Mesodermal cell (in vitro differentiated cells): ENCODE measurements around the gene HABP4.

Source experiments
- H3K27ac ChIP-seq: 2 replicates; pipeline ENCODE4 v1.7.0; 2013; ENCODE audit warnings: mild to moderate bottlenecking, low read depth, low read length, moderate library complexity; ENCODE audit not compliant: severe bottlenecking
- H3K36me3 ChIP-seq: 2 replicates; pipeline ENCODE4 v1.7.1; 2013; ENCODE audit warnings: mild to moderate bottlenecking, low read length, moderate library complexity; ENCODE audit not compliant: control insufficient read depth, insufficient read depth
- H3K4me1 ChIP-seq: one replicate; pipeline ENCODE4 v1.7.1; 2013; ENCODE audit warnings: mild to moderate bottlenecking, low read length; ENCODE audit not compliant: insufficient read depth, control insufficient read depth, poor library complexity, severe bottlenecking
- H3K4me3 ChIP-seq: 2 replicates; pipeline ENCODE4 v1.7.0; 2013; ENCODE audit warnings: low read length, control low read depth, mild to moderate bottlenecking; ENCODE audit not compliant: insufficient read depth, poor library complexity, severe bottlenecking; ENCODE audit errors: extremely low read depth
- H3K9me3 ChIP-seq: 2 replicates; pipeline ENCODE4 v1.7.1; 2013; ENCODE audit warnings: mild to moderate bottlenecking, low read length, moderate library complexity; ENCODE audit not compliant: control insufficient read depth
- WGBS, 2 experiments: methylation state at CpG; one replicate each; pipeline ENCODE4 v1.1.5; 2013; ENCODE audit warnings: missing lambda C conversion rate in 2 of 2; ENCODE audit not compliant: insufficient coverage in 2 of 2; 5-methylcytosine and 5-hydroxymethylcytosine counted together

HABP4 gene

DNA sequence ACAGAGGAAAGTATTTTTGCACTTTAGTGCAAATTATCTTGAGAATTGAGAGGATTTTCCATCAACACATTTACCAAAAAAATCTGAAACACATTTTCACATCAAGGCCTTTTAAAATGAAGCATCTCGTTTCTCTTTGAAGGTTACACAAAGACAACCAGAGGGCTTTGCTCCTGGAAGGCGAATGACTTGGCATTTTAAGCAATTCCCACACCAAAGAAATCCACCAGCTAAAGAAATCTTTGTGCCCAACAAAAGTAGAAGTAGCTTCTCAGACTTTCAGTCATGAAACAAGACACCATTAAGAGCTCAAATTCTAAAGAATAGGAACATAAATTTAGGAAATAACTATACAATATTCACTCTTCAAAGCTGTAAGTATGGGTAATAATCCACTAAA, 59.9 kb downstream of the HABP4 start:
- Histone ChIP-seq H3K9me3 (no peaks in the 10 kb centered on the region), H3K4me1 (no peaks in the 10 kb centered on the region), H3K27ac (no peak overlapping the region), H3K36me3 (peaks cover 32% of the 10 kb centered on the region), H3K4me3 (no peak overlapping the region)
- WGBS, 2 experiments, result 56% methylated on average over 2 of the region's 2 CpGs; no CpG with 5 or more reads in 1 of the 2 experiments

DNA sequence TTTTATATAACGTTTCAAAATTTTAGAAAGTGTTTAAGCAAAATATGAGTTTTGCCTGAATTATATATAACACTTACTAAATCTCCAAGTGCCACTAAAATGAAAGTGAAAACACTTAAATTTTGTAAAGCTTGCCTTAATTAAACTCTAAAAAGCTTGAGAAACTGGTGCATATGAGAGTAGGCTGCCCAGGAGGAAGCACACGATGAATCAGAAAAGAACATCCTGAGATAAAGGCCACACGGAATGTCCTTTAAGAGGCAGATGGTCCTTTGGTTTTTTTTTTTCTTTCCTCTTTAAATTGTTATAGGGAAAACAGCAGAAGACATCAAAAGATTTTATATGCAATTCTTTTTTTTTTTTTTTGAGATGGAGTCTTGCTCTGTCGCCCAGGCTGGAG, 60.3 kb downstream of the HABP4 start:
- Histone ChIP-seq H3K27ac (no peak overlapping the region), H3K9me3 (no peaks in the 10 kb centered on the region), H3K36me3 (peaks cover 32% of the 10 kb centered on the region), H3K4me1 (no peaks in the 10 kb centered on the region), H3K4me3 (no peak overlapping the region)
- 63 to 89% methylated on average over 2 of the region's 4 CpGs for WGBS, 2 experiments

DNA sequence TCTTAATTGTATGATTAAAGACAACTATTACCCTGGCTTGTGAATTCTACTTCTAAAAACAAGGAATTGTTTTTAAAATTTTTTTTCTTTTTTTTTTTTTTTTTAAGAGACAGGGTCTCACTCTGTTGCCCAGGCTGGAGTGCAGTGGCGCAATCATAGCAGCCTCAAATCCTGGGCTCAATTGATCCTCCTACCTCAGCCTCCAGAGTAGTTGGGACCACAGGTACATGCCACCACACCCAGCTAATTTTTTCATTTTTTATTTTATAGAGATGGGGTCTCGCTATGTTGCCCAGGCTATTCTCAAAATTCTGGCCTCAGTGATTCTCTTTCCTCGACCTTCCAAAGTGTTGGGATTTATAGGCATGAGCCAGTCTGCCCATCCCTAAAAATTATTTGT, 62.3 kb downstream of the HABP4 start:
- Histone ChIP-seq H3K4me3 (no peak overlapping the region), H3K36me3 (peaks cover 25% of the 10 kb centered on the region), H3K27ac (no peak overlapping the region), H3K9me3 (no peaks in the 10 kb centered on the region), H3K4me1 (no peaks in the 10 kb centered on the region)
- 83 to 100% methylated on average over 1 of the region's 3 CpGs for WGBS, 2 experiments

DNA sequence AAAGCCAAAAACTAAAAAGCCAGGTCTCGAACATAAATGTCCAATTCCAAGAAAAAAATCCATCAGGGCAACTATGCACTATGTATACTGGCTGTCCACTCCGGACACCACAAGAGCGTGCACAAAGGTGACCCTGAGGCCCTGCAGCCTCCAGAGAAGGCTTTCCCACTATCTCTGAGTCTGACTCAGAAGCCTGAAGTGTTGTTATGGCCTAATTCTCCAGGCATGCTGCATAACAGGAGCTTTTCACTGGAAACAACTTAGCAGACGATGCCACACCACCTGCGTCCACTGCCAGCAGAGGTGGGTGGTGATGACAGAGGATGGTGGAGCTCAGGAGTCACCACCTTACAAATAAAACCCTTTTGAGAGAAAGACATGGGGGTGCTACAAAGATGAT, 63.7 kb downstream of the HABP4 start:
- no peak overlapping the region for H3K27ac ChIP-seq
- 84 to 92% methylated on average over 3 to 5 of the region's 5 CpGs for WGBS, 2 experiments

DNA sequence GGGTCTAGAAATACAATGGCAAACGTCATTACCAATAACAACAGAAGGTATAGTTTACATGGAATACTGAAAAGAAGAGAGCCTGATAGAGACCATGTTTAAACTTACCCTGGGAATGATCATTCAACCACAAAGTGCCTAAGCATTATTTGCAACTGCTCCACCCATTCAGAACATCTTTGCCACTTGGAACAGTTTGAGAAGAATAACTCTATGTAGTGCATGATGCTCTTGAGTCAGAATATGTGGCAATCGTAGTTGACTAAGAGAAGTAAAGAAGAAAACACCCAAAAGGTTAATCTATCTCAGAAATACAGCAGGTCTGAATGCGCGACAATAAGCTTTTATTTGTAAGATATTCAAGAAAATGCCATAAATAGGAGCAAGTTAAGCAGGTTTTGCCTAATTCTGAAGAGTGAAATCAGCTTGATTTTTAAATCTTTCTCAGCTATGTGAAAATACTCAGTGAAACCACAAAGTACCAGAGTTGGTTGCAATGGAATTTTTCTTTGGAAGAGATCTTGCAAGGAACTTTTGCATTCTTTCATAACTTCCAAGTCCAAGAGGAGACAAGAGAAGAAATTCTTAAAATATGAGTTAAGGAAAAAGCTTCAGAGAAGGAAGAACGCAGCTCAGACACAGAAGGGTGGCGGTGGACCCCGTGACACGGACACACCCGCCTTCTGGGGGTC, 64.3 kb downstream of the HABP4 start:
- Histone ChIP-seq H3K36me3 (peaks cover 15% of the 10 kb centered on the region), H3K4me1 (no peaks in the 10 kb centered on the region), H3K4me3 (no peak overlapping the region), H3K9me3 (no peaks in the 10 kb centered on the region), H3K27ac (no peak overlapping the region)
- WGBS, 2 experiments, result 87 to 94% methylated on average over 5 to 6 of the region's 9 CpGs

More for the DNA sequence above, 63.7 kb downstream of the HABP4 start:
- Histone ChIP-seq H3K36me3 (peaks cover 19% of the 10 kb centered on the region), H3K4me1 (no peaks in the 10 kb centered on the region), H3K9me3 (no peaks in the 10 kb centered on the region), H3K4me3 (no peak overlapping the region)

DNA sequence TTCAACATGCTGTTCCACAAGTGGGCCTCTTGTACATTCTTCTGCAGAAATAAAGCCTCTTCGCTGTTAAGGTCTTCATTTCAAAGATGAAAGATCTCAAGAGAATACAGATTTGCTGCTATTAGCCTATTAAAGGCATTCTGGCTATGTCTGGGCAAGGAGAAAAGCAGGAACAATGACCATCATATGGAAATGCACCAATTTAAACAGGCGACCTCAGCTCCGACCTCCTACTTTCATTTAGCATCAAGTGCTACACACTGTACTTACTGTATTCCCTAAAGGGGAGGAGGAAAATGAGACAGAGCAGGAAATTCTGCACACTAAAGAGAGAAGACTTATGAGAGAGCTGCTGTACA, 64.8 kb downstream of the HABP4 start:
- Histone ChIP-seq H3K4me3 (no peak overlapping the region), H3K9me3 (no peaks in the 10 kb centered on the region), H3K36me3 (peaks cover 18% of the 10 kb centered on the region), H3K27ac (no peak overlapping the region), H3K4me1 (no peaks in the 10 kb centered on the region)
- WGBS, 2 experiments, result 92% methylated on average over 2 of the region's 3 CpGs; no CpG with 5 or more reads in 1 of the 2 experiments

DNA sequence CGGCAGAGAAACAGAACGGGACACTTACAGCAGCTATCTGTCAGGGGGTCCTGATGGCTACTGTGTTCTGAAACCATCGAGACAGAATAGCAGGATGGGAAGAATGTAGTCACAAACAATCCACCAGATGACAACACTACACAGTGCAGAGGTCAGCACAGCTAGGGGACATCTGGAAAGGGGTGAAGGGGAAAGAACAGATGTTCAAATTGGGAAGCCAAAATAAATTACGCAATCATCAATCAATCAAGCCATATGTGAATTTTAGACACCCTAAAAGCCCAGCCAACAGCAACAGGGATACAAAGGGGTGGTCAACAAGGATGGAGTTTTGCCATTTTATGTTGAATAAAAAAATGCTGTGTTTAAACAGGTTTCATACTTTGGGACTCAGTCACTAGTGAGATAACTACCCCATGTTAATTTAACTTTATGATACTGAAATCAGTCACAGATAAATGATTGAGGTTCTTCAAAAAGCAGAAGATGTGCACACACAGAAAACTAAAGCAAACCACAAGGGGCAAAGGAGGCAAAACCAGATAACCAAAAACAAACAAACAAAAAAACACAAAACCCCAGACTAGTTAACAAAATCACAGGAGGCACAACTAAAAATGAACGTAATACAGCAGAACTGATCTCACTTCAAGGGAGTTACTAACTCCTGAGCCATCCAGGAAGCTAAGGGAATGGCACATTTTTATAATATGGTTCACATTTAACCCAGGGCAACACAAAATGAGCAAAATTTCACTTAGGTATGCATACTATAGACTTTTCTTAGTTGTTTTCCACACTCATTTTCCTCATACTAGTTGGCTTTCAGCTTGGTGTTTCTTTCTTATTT, 65.9 kb downstream of the HABP4 start:
- Histone ChIP-seq H3K4me3 (no peak overlapping the region), H3K9me3 (no peaks in the 10 kb centered on the region), H3K36me3 (peaks cover 27% of the 10 kb centered on the region), H3K4me1 (no peaks in the 10 kb centered on the region), H3K27ac (no peak overlapping the region)
- WGBS, 2 experiments, result 84 to 96% methylated on average over 3 of the region's 5 CpGs

DNA sequence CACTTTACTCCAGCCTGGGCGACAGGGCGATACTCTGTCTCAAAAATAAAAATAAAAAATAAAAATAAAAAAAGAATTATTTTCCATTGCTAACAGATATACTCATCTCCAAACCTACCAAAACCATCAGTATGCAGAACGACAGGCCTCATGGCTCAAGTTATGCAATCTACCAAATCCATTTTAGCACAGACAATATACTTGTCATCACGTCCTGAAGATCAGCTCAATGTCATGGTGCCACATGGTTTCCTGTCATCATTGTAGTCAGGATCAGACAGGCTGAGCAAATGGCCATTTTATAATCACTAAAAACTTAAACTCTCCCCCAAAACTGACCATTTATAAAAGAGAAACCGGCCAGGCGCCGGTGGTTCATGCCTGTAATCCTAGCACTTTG, 69.1 kb downstream of the HABP4 start:
- H3K9me3 ChIP-seq, result no peaks in the 10 kb centered on the region
- H3K4me3 ChIP-seq, result no peak overlapping the region
- WGBS, 2 experiments, result 88 to 90% methylated on average over 2 of the region's 7 CpGs
- H3K27ac ChIP-seq, result no peak overlapping the region
- H3K4me1 ChIP-seq, result no peaks in the 10 kb centered on the region
- peaks cover 43% of the 10 kb centered on the region for H3K36me3 ChIP-seq

DNA sequence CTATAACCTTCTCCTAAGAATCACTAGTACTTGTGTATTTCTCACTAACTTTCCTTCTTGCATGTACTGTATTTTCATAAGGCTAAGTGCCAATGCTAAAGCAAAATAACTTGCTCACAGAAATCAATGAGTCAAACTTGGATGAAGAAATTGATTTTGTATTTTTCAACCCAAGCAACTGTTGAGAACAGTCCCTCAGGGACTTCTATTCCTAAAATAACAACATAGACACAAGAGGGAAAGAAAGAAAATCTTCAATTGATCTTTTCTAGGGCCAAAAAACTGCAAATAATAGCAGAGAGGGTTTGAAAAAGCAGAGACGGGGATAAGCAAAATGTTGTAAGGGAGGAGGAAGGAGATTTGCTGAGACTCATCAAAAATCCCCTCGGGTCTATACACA, 69.8 kb downstream of the HABP4 start:
- Histone ChIP-seq H3K36me3 (peaks cover 50% of the 10 kb centered on the region), H3K9me3 (no peaks in the 10 kb centered on the region), H3K4me1 (no peaks in the 10 kb centered on the region), H3K27ac (no peak overlapping the region), H3K4me3 (no peak overlapping the region)
- WGBS, 2 experiments, result no CpG with 5 or more reads among the region's 2 CpGs

DNA sequence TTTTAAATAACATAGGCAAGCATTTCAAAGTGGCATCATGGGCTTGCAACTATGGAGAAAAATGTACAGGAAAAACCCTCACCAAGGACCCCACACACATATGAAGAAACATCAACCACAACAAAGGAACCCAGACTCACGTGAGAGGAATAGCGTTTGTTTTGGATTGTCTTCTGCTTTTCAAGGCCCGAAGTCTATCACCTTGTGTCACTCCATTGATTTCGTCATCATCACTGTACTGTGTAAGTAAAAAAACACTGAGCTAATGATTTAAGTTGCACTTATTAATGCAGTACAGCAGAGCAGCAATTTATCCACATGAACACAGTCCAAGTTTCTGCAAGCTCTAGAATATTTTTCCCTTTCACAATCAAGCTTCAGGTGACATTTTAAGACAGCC, 72.4 kb downstream of the HABP4 start:
- Histone ChIP-seq H3K27ac (no peak overlapping the region), H3K4me3 (no peak overlapping the region), H3K36me3 (peaks cover 68% of the 10 kb centered on the region), H3K4me1 (no peaks in the 10 kb centered on the region), H3K9me3 (no peaks in the 10 kb centered on the region)
- 90 to 95% methylated on average over 2 to 3 of the region's 4 CpGs for WGBS, 2 experiments

DNA sequence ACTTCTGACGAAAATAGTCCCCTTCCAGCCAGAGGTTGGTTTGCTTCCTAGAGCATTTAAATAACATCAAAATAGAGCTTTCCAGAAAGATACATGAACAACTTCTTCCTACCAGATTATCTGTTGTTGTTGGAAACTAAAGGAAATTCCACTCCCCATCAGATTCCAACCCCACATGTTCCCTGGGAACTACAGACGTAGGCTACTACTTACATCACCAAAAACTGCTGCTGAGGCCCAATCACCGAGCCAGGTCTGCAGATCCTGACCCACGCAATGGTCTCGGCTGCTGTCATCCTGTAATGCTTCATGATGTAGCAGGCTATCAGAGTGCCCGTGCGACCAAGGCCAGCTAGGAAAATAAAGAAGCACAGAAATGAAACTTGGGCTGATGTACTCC, 73.4 kb downstream of the HABP4 start:
- WGBS, 2 experiments, result 98% methylated on average over 5 to 6 of the region's 7 CpGs
- Histone ChIP-seq H3K36me3 (peaks cover 70% of the 10 kb centered on the region), H3K9me3 (no peaks in the 10 kb centered on the region), H3K27ac (no peak overlapping the region), H3K4me3 (no peak overlapping the region), H3K4me1 (no peaks in the 10 kb centered on the region)
